ENCODE measurements around the gene GSTT2B.
"Not testable (repeated sequence)": the region's sequence is repeated elsewhere in the genome, so short reads cannot be mapped to it uniquely, and the experiment has no call there.

The GSTT2B gene

GRCh38 chr22:23974345-23974744 lies 13.3 kb upstream of the GSTT2B start, which contains the start of gene DDT:
DDT (minus strand) TSS chr22:23974441; CDS start chr22:23974414, 27 bp downstream.
- H3K27me3 ChIP-seq (ENCODE audit: low read length); H3K9ac ChIP-seq (ENCODE audit: low read length); H3F3A ChIP-seq (ENCODE audit: insufficient read depth); H3K9me3 ChIP-seq (ENCODE audit: insufficient read depth, low read length); H2AFZ ChIP-seq (ENCODE audit: low read depth, low read length, severe bottlenecking); H3K9me2 ChIP-seq (replicated peaks; ENCODE audit: insufficient read depth, low read length); H3K4me3 ChIP-seq (ENCODE audit: insufficient read depth, low read length, poor library complexity, severe bottlenecking); H3K36me3 ChIP-seq (ENCODE audit: low read length); H3K27ac ChIP-seq (ENCODE audit: low read depth, low read length); H3K4me2 ChIP-seq (ENCODE audit: low read depth, low read length, poor library complexity, severe bottlenecking); H4K20me1 ChIP-seq (ENCODE audit: low read depth, low read length): not testable (repeated sequence)
- peaks cover 13% of the 10 kb centered on the region for H3K79me2 ChIP-seq (ENCODE audit: insufficient read depth, low read length)

GRCh38 chr22:23971927-23972326 lies 10.9 kb upstream of the GSTT2B start:
- peaks cover 16% of the 10 kb centered on the region for H3K79me2 ChIP-seq (ENCODE audit: insufficient read depth, low read length)
- H3K4me3 ChIP-seq (ENCODE audit: insufficient read depth, low read length, poor library complexity, severe bottlenecking); H3K9me2 ChIP-seq (replicated peaks; ENCODE audit: insufficient read depth, low read length); H3K4me2 ChIP-seq (ENCODE audit: low read depth, low read length, poor library complexity, severe bottlenecking); H3K27ac ChIP-seq (ENCODE audit: low read depth, low read length); H3F3A ChIP-seq (ENCODE audit: insufficient read depth); H3K27me3 ChIP-seq (ENCODE audit: low read length); H3K9me3 ChIP-seq (ENCODE audit: insufficient read depth, low read length); H2AFZ ChIP-seq (ENCODE audit: low read depth, low read length, severe bottlenecking); H3K36me3 ChIP-seq (ENCODE audit: low read length); H4K20me1 ChIP-seq (ENCODE audit: low read depth, low read length); H3K9ac ChIP-seq (ENCODE audit: low read length): not testable (repeated sequence)

GRCh38 chr22:23970816-23971486 lies 10.0 kb upstream of the GSTT2B start:
- peaks cover 16% of the 10 kb centered on the region for H3K79me2 ChIP-seq (ENCODE audit: insufficient read depth, low read length)
- no peak overlapping the region for H3K4me3 ChIP-seq (ENCODE audit: insufficient read depth, low read length, poor library complexity, severe bottlenecking)
- no peak overlapping the region for H3K27ac ChIP-seq (ENCODE audit: low read depth, low read length)
- H4K20me1 ChIP-seq (ENCODE audit: low read depth, low read length): no peaks in the 10 kb centered on the region
- TF ChIP-seq, protein P1, sequence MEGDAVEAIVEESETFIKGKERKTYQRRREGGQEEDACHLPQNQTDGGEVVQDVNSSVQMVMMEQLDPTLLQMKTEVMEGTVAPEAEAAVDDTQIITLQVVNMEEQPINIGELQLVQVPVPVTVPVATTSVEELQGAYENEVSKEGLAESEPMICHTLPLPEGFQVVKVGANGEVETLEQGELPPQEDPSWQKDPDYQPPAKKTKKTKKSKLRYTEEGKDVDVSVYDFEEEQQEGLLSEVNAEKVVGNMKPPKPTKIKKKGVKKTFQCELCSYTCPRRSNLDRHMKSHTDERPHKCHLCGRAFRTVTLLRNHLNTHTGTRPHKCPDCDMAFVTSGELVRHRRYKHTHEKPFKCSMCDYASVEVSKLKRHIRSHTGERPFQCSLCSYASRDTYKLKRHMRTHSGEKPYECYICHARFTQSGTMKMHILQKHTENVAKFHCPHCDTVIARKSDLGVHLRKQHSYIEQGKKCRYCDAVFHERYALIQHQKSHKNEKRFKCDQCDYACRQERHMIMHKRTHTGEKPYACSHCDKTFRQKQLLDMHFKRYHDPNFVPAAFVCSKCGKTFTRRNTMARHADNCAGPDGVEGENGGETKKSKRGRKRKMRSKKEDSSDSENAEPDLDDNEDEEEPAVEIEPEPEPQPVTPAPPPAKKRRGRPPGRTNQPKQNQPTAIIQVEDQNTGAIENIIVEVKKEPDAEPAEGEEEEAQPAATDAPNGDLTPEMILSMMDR (IDR thresholded peaks at IDR 0.05; ENCODE audit: insufficient read depth, low read length, poor library complexity, severe bottlenecking): no peak
- no peak for TF ChIP-seq EZH2phosphoT487 (conservative IDR thresholded peaks at IDR 0.05; ENCODE audit: low read length)
- no peak overlapping the region for H2AFZ ChIP-seq (ENCODE audit: low read depth, low read length, severe bottlenecking)
- H3K9ac ChIP-seq (ENCODE audit: low read length): no peak overlapping the region
- H3K36me3 ChIP-seq (ENCODE audit: low read length): no peaks in the 10 kb centered on the region
- no peaks in the 10 kb centered on the region for H3K27me3 ChIP-seq (ENCODE audit: low read length)
- 0 out of 2 replicates have a peak, but pooled peaks cover 3% of the 10 kb centered on the region for H3F3A ChIP-seq (ENCODE audit: insufficient read depth)
- no peak overlapping the region for H3K4me2 ChIP-seq (ENCODE audit: low read depth, low read length, poor library complexity, severe bottlenecking)
- no peaks in the 10 kb centered on the region for H3K9me3 ChIP-seq (ENCODE audit: insufficient read depth, low read length)
- H3K9me2 ChIP-seq (replicated peaks; ENCODE audit: insufficient read depth, low read length): no peaks in the 10 kb centered on the region

DNA sequence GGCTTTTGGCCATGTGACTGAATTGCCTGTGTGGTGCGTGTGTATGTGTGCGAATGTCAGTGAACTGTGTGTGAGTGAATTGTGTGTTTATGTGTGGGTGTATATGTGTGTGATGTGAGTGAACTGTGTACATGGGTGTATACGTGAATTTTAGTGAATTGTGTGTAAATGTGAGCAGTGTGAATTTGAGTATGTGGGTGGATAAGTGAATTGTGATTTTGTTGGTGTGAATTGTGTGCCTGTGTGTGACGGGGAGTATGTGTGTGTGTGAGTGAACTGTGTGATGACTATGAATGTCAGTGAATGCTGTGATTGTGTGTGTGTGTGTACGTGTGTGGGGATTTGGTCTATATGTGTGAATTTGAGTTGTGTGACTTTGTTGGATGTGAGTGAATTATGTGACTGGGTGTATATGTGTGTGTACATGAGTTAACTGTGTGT lies 9.2 kb upstream of the GSTT2B start:
- H3K4me3 ChIP-seq (ENCODE audit: insufficient read depth, low read length, poor library complexity, severe bottlenecking): no peak overlapping the region
- peaks cover 16% of the 10 kb centered on the region for H3K79me2 ChIP-seq (ENCODE audit: insufficient read depth, low read length)
- no peaks in the 10 kb centered on the region for H3K9me3 ChIP-seq (ENCODE audit: insufficient read depth, low read length)
- H2AFZ ChIP-seq (ENCODE audit: low read depth, low read length, severe bottlenecking): no peak overlapping the region
- no peaks in the 10 kb centered on the region for H3K9me2 ChIP-seq (replicated peaks; ENCODE audit: insufficient read depth, low read length)
- no peak overlapping the region for H3K4me2 ChIP-seq (ENCODE audit: low read depth, low read length, poor library complexity, severe bottlenecking)
- H3K9ac ChIP-seq (ENCODE audit: low read length): no peak overlapping the region
- no peaks in the 10 kb centered on the region for H3K27me3 ChIP-seq (ENCODE audit: low read length)
- 0 out of 2 replicates have a peak, but pooled peaks cover 3% of the 10 kb centered on the region for H3F3A ChIP-seq (ENCODE audit: insufficient read depth)
- TF ChIP-seq, protein P1 (IDR thresholded peaks at IDR 0.05; ENCODE audit: insufficient read depth, low read length, poor library complexity, severe bottlenecking): no peak
- TF ChIP-seq EZH2phosphoT487 (conservative IDR thresholded peaks at IDR 0.05; ENCODE audit: low read length): no peak
- H3K27ac ChIP-seq (ENCODE audit: low read depth, low read length): no peak overlapping the region
- no peaks in the 10 kb centered on the region for H4K20me1 ChIP-seq (ENCODE audit: low read depth, low read length)
- H3K36me3 ChIP-seq (ENCODE audit: low read length): no peaks in the 10 kb centered on the region
